Limb (tissue), 2 donors: Measurements from ENCODE around the gene PKD2.

Experiments used
- DNase-seq, 2 donors: peaks; one replicate each; pipeline ENCODE4 v3.0.0-alpha.2; 2016; ENCODE audit errors: extremely low spot score in 2 of 2

PKD2 gene

GRCh38 chr4:88007304-88008121 lies at the start of gene PKD2:
Gene PKD2, plus strand, starts transcription at chr4:88007635. Its CDS starts 99 bp downstream, at chr4:88007734.
- DNase-seq, result peak; percentile 84 to 91

- DNase-seq, result no peak
Measured at GRCh38 chr4:87961993-87962392, 45.4 kb upstream of the PKD2 start.

- no peak for DNase-seq
Measured at GRCh38 chr4:87962398-87963146, 44.9 kb upstream of the PKD2 start.

GRCh38 chr4:87965501-87965975 lies 41.9 kb upstream of the PKD2 start:
- no peak for DNase-seq

GRCh38 chr4:87966095-87966496 lies 41.3 kb upstream of the PKD2 start:
- no peak for DNase-seq

- DNase-seq, result no peak
Measured at GRCh38 chr4:87967193-87967592, 40.2 kb upstream of the PKD2 start.

- no peak for DNase-seq
Measured at GRCh38 chr4:87970121-87970520, 37.3 kb upstream of the PKD2 start.

GRCh38 chr4:87971866-87972265 lies 35.6 kb upstream of the PKD2 start:
- DNase-seq, result no peak

GRCh38 chr4:87973283-87974169 lies 33.9 kb upstream of the PKD2 start:
- DNase-seq, result peak; percentile 58 to 67

GRCh38 chr4:87974856-87975462 lies 32.5 kb upstream of the PKD2 start:
- DNase-seq, result no peak

- peak; percentile 5 to 34 for DNase-seq
Measured at GRCh38 chr4:87975466-87975865, 32.0 kb upstream of the PKD2 start, which contains the start of gene SPP1. Gene SPP1, plus strand, starts transcription at chr4:87975714. Its CDS starts 1,182 bp downstream, at chr4:87976896.

- no peak for DNase-seq
Measured at GRCh38 chr4:87977521-87978278, 29.7 kb upstream of the PKD2 start.

- no peak for DNase-seq
Measured at GRCh38 chr4:87978681-87979080, 28.8 kb upstream of the PKD2 start.

GRCh38 chr4:87979810-87980209 lies 27.6 kb upstream of the PKD2 start:
- DNase-seq, result no peak

- no peak for DNase-seq
Measured at GRCh38 chr4:87981486-87981885, 25.9 kb upstream of the PKD2 start.

GRCh38 chr4:87982036-87982435 lies 25.4 kb upstream of the PKD2 start:
- DNase-seq, result no peak

GRCh38 chr4:87982446-87983010 lies 24.9 kb upstream of the PKD2 start:
- DNase-seq, result no peak

GRCh38 chr4:87983996-87984395 lies 23.4 kb upstream of the PKD2 start:
- DNase-seq, result no peak

GRCh38 chr4:87985097-87985886 lies 22.1 kb upstream of the PKD2 start:
- peak in 1 of 2 donors; percentile 38 for DNase-seq
